Posterior vena cava (tissue), 2 donors: ENCODE measurements around the gene CAMTA1. TPM values are rescaled to one million over a fixed set of nuclear protein-coding genes. Genes with fewer than 3 reads are reported as not detected.

Experiments used
- DNase-seq: peaks from one replicate; pipeline ENCODE4 v3.0.0-alpha.2; 2020; ENCODE audit warnings: low spot score
- intact Hi-C, 2 donors: fragments of 100-400 bp; cut with DNase I; formaldehyde crosslinking; loops; one replicate each; pipeline versions ENCODE4 v1.14.1 to v1.14.2; 2022 to 2023
- total RNA-seq, 2 donors: library from RNA; stranded (reverse); fragmentation: NEBNext Ultra II Directional; extraction: Animal tissue kit (Norgen Biotek cat#: 25700); gene quantifications; one replicate each; pipeline ENCODE4 v1.2.1, GENCODE V29; 2021
- donor health status: DM: yes; HTN: yes; CAD: no.
- donor health status: DM: yes; HTN: yes; CAD: no.

Gene CAMTA1
- total RNA-seq, 2 donors from 2014 or later, result 65.1 to 76.4 TPM

GRCh38 chr1:7493711-7494454, 708.6 kb downstream of the CAMTA1 start:
- intact Hi-C loops, result no loop called here
- no peak for DNase-seq

GRCh38 chr1:7495962-7496361, 710.7 kb downstream of the CAMTA1 start:
- no peak for DNase-seq
- intact Hi-C loops, result no loop called here

- intact Hi-C loops, result no loop called here
- DNase-seq, result no peak
These were observed 711.9 kb downstream of the CAMTA1 start for GRCh38 chr1:7497107-7497637.

GRCh38 chr1:7500381-7501083, 715.3 kb downstream of the CAMTA1 start:
- intact Hi-C loops, result no loop called here
- DNase-seq, result no peak

- DNase-seq, result no peak
- intact Hi-C loops, result no loop called here
These were observed 715.8 kb downstream of the CAMTA1 start for GRCh38 chr1:7501084-7501491.

GRCh38 chr1:7501723-7502603, 716.7 kb downstream of the CAMTA1 start:
- no peak for DNase-seq
- intact Hi-C loops, result no loop called here

GRCh38 chr1:7503691-7504437, 718.6 kb downstream of the CAMTA1 start:
- intact Hi-C loops, result no loop called here
- no peak for DNase-seq

- intact Hi-C loops, result no loop called here
- no peak for DNase-seq
These were observed 719.1 kb downstream of the CAMTA1 start for GRCh38 chr1:7504438-7504720.

- no peak for DNase-seq
- intact Hi-C loops, result no loop called here
These were observed 720.0 kb downstream of the CAMTA1 start for GRCh38 chr1:7505094-7505770.

GRCh38 chr1:7505771-7506453, 720.7 kb downstream of the CAMTA1 start:
- no peak for DNase-seq
- intact Hi-C loops, result no loop called here

- DNase-seq, result no peak
- intact Hi-C loops, result no loop called here
These were observed 721.4 kb downstream of the CAMTA1 start for GRCh38 chr1:7506454-7507284.

- intact Hi-C loops, result no loop called here
- no peak for DNase-seq
These were observed 722.2 kb downstream of the CAMTA1 start for GRCh38 chr1:7507285-7508019.

- DNase-seq, result no peak
- intact Hi-C loops, result no loop called here
These were observed 723.0 kb downstream of the CAMTA1 start for GRCh38 chr1:7508052-7508933.

- no peak for DNase-seq
- intact Hi-C loops, result no loop called here
These were observed 723.8 kb downstream of the CAMTA1 start for GRCh38 chr1:7508934-7509519.

GRCh38 chr1:7509598-7509997, 724.3 kb downstream of the CAMTA1 start:
- intact Hi-C loops, result no loop called here
- DNase-seq, result no peak
